ENCODE data around the gene GAB2. TPM values are rescaled to one million over a fixed set of nuclear protein-coding genes. Genes with fewer than 3 reads are reported as not detected.

Gene GAB2
- total RNA-seq, 1 experiment from 2014 or later, result 3.3 TPM

- Mint-ChIP-seq H3K9me3 (no peaks in the 10 kb centered on the region), H3K27ac (0 out of 7 replicates have a peak overlapping the region, but pooled peaks of 1 of the 3 experiments have one; percentile 20), H3K4me3 (no peak overlapping the region), H3K36me3 (ENCODE audit: insufficient read depth in 1 of 3, low read depth in 3 of 3) (peaks cover 0 to 10% (median 0%) of the 10 kb centered on the region in 3 experiments; a peak in 4 of 7 replicates), H3K4me1 (peaks cover 8 to 14% of the 10 kb centered on the region in 2 experiments), H3K27me3 (ENCODE audit: low read depth) (no peaks in the 10 kb centered on the region)
- no peak overlapping the region for H4K91ac ChIP-seq (ENCODE audit: insufficient read length, low read depth, low read length)
- H3K4ac ChIP-seq (ENCODE audit: low read depth, low read length), result no peak overlapping the region
- no peak overlapping the region for H2BK20ac ChIP-seq (ENCODE audit: low read depth, low read length, poor library complexity, severe bottlenecking)
- no peaks in the 10 kb centered on the region for H3K27me3 ChIP-seq (ENCODE audit: insufficient read depth, low read length)
- H3K79me2 ChIP-seq (ENCODE audit: insufficient read depth, low read length), result no peaks in the 10 kb centered on the region
- H3K14ac ChIP-seq (ENCODE audit: insufficient read depth, low read length), result no peak overlapping the region
- H2AFZ ChIP-seq (ENCODE audit: low read length), result no peak overlapping the region
- no peak overlapping the region for H4K5ac ChIP-seq (ENCODE audit: insufficient read length, low read depth, low read length)
- H3K27ac ChIP-seq (ENCODE audit: insufficient read length, low read depth, low read length), result no peak overlapping the region
- no peak overlapping the region for H2BK15ac ChIP-seq (ENCODE audit: low read depth, low read length)
- WGBS (ENCODE audit: extremely low coverage, insufficient read length, low lambda C conversion rate), result no CpG with 5 or more reads among the region's 3 CpGs
- no peak overlapping the region for H3K18ac ChIP-seq (ENCODE audit: insufficient read length, low read depth, low read length)
- H3K4me2 ChIP-seq (ENCODE audit: insufficient read depth, insufficient read length, low read length), result no peak overlapping the region
- no peak overlapping the region for H3K9ac ChIP-seq (ENCODE audit: extremely low read depth, insufficient read length, low read length)
- no peak overlapping the region for H3K23ac ChIP-seq (ENCODE audit: insufficient read length, low read depth, low read length)
- H2BK12ac ChIP-seq (ENCODE audit: insufficient read length, low read depth, low read length), result no peak overlapping the region
- no peak for DNase-seq
- no peaks in the 10 kb centered on the region for H3K4me1 ChIP-seq (ENCODE audit: insufficient read depth, low read length)
- no peak overlapping the region for H2BK120ac ChIP-seq (ENCODE audit: low read depth, low read length, poor library complexity, severe bottlenecking)
- H3K23me2 ChIP-seq (ENCODE audit: insufficient read length, low read depth, low read length, poor library complexity, severe bottlenecking), result no peaks in the 10 kb centered on the region
- H3K79me1 ChIP-seq (ENCODE audit: insufficient read depth, low read depth, low read length, poor library complexity, severe bottlenecking), result no peaks in the 10 kb centered on the region
- H4K20me1 ChIP-seq (ENCODE audit: control insufficient read depth, insufficient read depth, insufficient read length), result no peaks in the 10 kb centered on the region
- no peak overlapping the region for H3T11ph ChIP-seq (ENCODE audit: low read length)
- no peak overlapping the region for H3K56ac ChIP-seq (ENCODE audit: insufficient read length, low read depth, low read length)
- H3K9me3 ChIP-seq (ENCODE audit: control insufficient read depth, low read depth, low read length), result no peaks in the 10 kb centered on the region
- no peak overlapping the region for H4K8ac ChIP-seq (replicated peaks; ENCODE audit: insufficient read length, low read depth, low read length)
- H2AK5ac ChIP-seq (ENCODE audit: insufficient read length, low read length), result no peak overlapping the region
- no peak for TF ChIP-seq CTCF (conservative IDR thresholded peaks at IDR 0.05)
- H2BK5ac ChIP-seq (ENCODE audit: insufficient read length, low read length), result no peak overlapping the region
Observed at GRCh38 chr11:78202733-78203167, 214.9 kb downstream of the GAB2 start.

Measured in H9 (cell line).